ENCODE results near the gene HACD2.

Gene HACD2

GRCh38 chr3:123571264-123571972 lies 13.4 kb downstream of the HACD2 start:
- DNase-seq (ENCODE audit: low read depth, low spot score), result no peak

- no peak for DNase-seq (ENCODE audit: low read depth, low spot score)
These were observed 16.0 kb downstream of the HACD2 start for GRCh38 chr3:123568875-123569274.

DNA sequence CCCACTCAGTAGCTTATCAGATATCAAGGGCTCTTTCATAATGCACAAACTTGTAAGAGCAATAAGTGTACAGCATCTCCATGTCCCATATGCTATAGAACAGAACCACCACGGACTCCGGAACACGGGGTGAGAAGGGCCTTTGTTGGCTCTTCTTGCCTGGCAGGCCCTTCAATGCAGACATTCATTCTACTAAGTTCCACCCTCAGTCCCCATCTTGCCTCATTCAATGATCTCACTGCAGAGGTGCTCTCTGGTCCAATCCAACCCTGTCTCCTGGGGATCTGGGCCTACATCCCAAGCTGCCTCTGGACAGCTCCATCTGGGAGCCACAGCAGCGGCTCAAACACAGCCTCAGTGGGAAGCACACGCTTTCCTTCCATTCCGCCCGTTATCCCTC lies 16.8 kb downstream of the HACD2 start:
- DNase-seq (ENCODE audit: low read depth, low spot score), result no peak

DNA sequence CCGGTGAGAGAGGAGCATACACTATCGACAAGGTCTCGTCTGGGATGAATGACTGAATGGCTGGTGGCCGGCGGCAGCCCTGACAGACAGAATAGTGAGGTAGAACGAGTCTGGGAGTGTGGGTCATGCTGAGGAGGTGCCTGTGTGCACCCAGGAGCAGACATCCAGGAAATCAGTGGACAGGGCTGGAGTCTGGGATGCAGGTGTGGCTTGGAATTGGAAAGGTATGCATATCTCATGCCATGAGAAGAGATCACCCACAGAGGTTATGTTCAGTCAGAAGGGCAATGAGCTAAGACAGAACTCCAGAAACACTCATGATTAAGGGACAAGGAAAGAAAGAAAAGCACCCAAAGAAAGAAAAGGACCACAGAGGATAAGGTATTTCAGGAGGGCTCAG lies 20.8 kb downstream of the HACD2 start:
- no peak for DNase-seq (ENCODE audit: low read depth, low spot score)

GRCh38 chr3:123562547-123562946 lies 22.3 kb downstream of the HACD2 start:
- DNase-seq (ENCODE audit: low read depth, low spot score), result no peak

DNA sequence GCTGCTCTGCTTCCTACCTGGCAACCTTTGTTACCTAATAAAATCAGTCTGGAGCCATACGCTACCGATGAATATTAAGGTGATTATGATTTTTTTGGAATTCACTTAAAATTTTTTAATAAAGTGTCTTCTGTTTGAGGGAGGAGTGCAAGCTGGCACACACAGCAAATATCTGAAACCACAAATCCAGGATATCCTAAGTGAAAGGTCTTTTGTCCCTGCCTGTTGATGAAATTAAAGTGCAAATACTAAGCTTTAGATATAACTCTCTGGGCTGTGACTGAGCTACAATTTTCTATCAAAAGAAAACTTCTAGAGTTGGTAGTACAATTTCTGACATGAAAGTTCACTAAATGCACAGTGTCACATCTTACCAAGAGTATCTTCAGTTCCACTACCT lies 23.7 kb downstream of the HACD2 start:
- DNase-seq (ENCODE audit: low read depth, low spot score), result no peak

DNA sequence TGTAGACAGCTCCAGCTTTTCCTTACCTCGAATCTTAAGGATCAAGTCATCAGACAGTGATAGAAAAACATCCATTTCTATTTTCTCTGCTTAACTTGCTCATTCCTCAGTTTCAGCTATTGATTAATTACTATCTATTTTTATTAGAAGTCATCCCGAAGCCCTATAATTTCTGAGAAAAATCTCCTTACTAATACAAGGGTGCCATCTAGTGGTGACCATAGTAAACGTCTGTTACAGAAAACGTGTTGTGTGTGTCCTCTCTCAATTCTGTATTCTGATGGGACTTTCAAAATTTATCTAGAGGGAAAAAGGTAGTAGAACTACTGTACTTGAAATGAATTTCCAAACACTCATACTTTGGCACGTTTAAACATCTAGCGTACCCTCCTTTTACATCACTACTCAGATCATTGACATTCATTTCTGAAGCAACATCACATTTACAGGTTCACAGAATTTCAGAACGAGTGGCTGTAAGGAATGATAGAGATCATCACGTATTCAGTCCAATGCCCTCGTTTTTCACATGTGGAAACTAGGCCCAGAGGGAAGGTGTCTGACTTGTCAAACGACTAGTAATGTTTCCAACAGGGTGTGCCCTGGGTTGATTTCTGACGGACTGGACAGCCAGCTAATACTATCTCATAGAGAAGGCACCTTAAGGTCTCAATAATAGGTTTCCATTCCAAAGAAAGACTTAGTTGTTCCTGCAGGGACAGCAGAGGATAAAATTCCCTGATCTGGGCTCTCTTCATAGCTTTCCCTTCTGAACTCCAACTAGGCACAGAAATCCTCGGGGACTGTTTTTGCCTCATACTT lies 25.6 kb downstream of the HACD2 start:
- no peak for DNase-seq (ENCODE audit: low read depth, low spot score)

DNA sequence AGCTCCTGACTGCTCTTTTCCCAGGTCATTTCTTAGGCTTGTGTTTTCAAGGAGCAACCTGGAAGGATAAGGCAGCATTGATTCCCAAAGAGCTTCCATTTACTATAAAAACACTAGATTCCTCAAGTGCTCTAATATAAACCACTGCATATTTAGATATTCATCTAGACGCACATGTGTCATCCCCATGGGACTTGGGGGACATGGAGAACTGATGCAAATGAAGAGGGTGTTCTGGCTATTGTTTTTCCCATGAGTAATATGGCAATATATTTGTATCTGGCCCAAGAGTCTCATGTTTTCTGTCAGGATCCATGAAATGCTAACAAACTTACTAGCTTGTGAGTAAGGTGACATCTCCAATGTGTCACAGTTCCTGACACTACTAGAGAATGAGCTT lies 31.3 kb downstream of the HACD2 start:
- no peak for DNase-seq (ENCODE audit: low read depth, low spot score)

- no peak for DNase-seq (ENCODE audit: low read depth, low spot score)
These were observed 32.1 kb downstream of the HACD2 start for GRCh38 chr3:123552768-123553167.

- no peak for DNase-seq (ENCODE audit: low read depth, low spot score)
These were observed 32.6 kb downstream of the HACD2 start for GRCh38 chr3:123552095-123552714.

DNA sequence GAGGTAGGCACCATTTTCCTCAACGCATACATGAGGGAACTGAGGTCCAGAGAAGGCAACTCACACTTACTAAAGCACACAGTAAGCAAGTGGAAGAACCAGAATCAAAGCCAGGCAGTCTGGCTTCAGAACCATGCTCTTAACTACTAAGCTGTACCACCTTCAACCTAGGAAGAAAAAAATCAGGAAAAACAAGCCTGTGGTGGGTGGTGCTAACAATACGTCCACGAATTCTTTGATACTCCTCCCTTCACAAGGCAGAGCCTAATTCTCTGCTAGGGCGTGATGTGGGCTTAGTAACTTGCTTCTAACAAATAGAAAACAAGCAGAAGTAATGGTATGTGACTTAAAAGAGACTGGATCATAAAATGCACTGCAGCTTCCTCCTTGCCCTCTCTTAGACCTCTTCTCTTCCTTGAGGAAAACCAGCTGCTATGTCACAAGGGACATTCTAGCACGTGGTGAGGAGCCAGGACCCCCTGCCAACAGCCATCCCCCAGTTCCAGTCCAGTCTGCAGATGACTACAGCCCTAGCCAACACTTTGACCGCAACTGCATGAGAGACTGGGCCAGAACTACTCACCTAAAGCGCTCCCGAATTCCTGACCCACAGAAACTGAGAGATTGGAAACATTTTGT lies 36.9 kb downstream of the HACD2 start:
- DNase-seq (ENCODE audit: low read depth, low spot score), result no peak

GRCh38 chr3:123546133-123546755 lies 38.6 kb downstream of the HACD2 start:
- no peak for DNase-seq (ENCODE audit: low read depth, low spot score)

GRCh38 chr3:123543950-123544349 lies 40.9 kb downstream of the HACD2 start:
- no peak for DNase-seq (ENCODE audit: low read depth, low spot score)

GRCh38 chr3:123540285-123540684 lies 44.6 kb downstream of the HACD2 start:
- no peak for DNase-seq (ENCODE audit: low read depth, low spot score)

DNA sequence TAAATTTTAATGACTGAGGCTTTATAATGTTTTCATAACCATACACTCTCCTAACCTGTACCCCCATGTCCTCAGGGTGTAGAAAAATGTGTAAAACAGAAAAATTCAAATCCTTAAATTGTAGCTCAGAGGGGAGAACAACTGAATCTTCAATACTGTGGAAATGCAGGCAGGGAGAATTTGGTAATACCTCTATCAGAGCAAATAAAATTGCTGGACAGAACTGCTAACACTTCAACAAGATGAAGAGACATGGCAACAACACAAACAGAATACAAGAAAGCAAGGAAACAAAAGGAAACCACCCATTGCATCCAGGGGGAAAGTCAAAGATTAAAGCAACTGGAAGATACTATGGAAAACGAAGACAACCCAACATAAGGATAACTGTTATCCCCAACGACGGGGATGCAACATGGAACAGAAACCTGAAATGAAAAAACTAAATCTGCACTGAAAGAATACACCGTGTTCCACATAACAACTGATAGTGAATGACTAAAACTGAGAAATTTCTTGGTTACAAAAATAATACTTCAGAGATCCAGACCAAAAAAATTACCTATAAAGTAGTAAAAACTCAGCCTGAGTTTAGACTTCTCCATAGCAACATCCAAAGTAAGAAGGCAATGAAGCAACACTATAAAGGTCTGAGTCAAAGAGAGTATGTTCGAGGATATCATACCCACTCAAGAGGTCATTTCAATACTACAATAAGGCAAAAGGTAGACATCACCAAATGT lies 48.5 kb downstream of the HACD2 start:
- no peak for DNase-seq (ENCODE audit: low read depth, low spot score)

DNA sequence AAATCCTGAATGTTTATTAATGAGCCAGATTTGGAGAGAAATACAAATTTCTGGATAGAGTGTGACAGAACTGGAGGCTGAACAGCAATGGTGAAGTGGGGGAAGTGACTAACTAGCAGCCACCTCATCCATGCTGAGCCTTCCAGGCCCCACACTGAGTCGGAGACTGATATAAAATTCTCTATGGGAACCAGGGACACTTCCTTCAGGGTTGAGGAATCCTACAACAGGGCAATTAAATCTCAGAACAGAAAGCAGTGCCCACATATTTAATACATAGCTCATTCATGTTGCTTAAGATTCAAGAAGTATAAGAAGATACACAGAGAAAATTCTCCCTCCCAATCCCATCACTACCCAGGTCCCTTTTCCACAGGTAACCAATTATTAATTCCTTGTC lies 49.3 kb downstream of the HACD2 start:
- no peak for DNase-seq (ENCODE audit: low read depth, low spot score)

GRCh38 chr3:123534264-123534663 lies 50.6 kb downstream of the HACD2 start:
- DNase-seq (ENCODE audit: low read depth, low spot score), result no peak

- no peak for DNase-seq (ENCODE audit: low read depth, low spot score)
These were observed 51.2 kb downstream of the HACD2 start for GRCh38 chr3:123533554-123534159.

DNA sequence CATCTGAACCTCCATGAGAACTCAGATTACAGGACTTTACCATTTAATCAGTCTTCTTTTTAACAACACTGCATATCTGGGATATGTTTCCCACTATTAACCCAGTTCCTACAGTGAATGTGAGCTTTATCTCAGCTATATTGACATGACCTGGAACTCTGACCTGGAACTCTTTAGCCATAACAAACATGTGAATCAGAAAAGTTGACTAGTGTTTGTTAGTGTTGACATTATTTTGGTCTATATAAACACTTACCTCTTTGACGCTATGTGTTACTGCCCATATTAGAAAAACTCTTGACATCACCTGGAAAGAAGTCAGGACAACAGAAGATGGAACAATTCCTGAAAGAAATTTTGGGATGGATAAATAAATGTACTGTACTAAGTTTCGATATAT lies 56.7 kb downstream of the HACD2 start:
- DNase-seq (ENCODE audit: low read depth, low spot score), result no peak

DNA sequence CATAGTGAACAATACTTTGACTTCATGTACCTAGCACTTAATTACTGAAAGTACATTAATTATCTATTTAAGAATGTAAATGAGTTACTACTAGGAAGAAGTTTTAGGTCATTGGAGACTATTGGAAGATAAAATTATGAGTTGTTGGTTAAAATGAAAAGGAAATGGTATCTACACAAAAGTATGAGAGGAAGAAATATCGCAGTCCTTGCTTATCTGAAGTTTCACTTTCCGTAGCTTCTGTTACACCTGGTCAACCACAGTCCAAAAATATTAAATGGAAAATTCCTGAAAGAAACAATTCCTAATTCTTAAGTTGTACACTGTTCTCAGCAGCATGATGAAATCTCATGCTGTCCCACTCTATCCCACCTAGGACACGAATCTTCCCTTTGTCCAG lies 57.8 kb downstream of the HACD2 start:
- no peak for DNase-seq (ENCODE audit: low read depth, low spot score)

DNA sequence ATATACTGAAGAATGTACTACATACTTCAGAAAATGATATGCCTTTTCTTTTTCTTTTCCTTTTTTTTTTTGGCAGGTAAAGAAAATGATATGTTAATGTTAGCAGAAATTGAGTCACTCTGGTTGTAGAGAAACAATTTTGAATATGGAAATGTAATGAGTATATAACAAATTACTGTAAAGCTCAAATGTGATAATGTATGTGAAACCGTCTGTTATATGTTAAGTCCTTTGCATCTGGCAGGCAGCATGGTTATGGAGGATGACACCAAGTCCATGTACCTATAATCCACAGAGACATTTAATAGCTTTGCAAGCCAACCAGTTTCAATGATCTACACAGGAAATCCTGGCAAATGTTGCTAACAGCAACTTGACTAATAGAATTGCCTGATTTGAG lies 58.4 kb downstream of the HACD2 start:
- DNase-seq (ENCODE audit: low read depth, low spot score), result no peak

All from activated CD4-positive, CD25-positive, alpha-beta regulatory T cell treated with anti-CD3 and anti-CD28 coated beads, Interleukin-2, amount 50 U/mL, for 16 hours (primary cell).